ENCODE results near the gene TARS3. TPM values are rescaled to one million over a fixed set of nuclear protein-coding genes. Genes with fewer than 3 reads are reported as not detected.

TARS3 gene
- total and polyA plus RNA-seq, 8 donors = 9.3 to 30.2 (median 26.1) TPM

Other genes starting within 250 kb of the TARS3 start
- gene PCSK6, start 234.8 kb downstream of the TARS3 start, total RNA-seq = 1 to 10 TPM; 7.7 to 7.8 TPM
- gene PCSK6, start 234.8 kb downstream of the TARS3 start, polyA plus RNA-seq (ENCODE audit: insufficient read length in 6 of 6) = 10 to 100 TPM; 21.5 to 25.7 (median 23.9) TPM
- 10 to 100 TPM; 43.7 to 53.6 TPM for gene TM2D3, start 72.1 kb downstream of the TARS3 start, total RNA-seq
- 10 to 100 TPM; 53.7 to 67.3 (median 64.0) TPM for gene TM2D3, start 72.1 kb downstream of the TARS3 start, polyA plus RNA-seq (ENCODE audit: insufficient read length in 6 of 6)
- gene OR4F6, start 79.0 kb upstream of the TARS3 start, total RNA-seq = not detected
- not detected for gene OR4F6, start 79.0 kb upstream of the TARS3 start, polyA plus RNA-seq (ENCODE audit: insufficient read length in 6 of 6)
- not detected for gene OR4F15, start 87.7 kb upstream of the TARS3 start, total RNA-seq
- gene OR4F15, start 87.7 kb upstream of the TARS3 start, polyA plus RNA-seq (ENCODE audit: insufficient read length in 6 of 6) = not detected

Measured in left lung (tissue), 8 donors.